ENCODE measurements around the gene DOCK6.
"Not testable (repeated sequence)": the region's sequence is repeated elsewhere in the genome, so short reads cannot be mapped to it uniquely, and the experiment has no call there.

DOCK6 gene

GRCh38 chr19:11197291-11198174 is 64.8 kb downstream of the DOCK6 start, which contains the start of gene KANK2:
TSS of gene KANK2 (minus strand) at chr19:11197545. CDS start at chr19:11194511, 3,034 bp downstream.
- DNase-seq = peak; percentile 83
- Mint-ChIP-seq H3K4me1 (peaks cover 21% of the 10 kb centered on the region), H3K27ac (peak within 1 kb of the TSS; percentile 16), H3K27me3 (peaks cover 49% of the 10 kb centered on the region), H3K36me3 (no peaks in the 10 kb centered on the region), H3K4me3 (peak within 1 kb of the TSS; percentile 77), H3K9me3 (no peaks in the 10 kb centered on the region)
- CTCF ChIA-PET = no interaction called here

DNA sequence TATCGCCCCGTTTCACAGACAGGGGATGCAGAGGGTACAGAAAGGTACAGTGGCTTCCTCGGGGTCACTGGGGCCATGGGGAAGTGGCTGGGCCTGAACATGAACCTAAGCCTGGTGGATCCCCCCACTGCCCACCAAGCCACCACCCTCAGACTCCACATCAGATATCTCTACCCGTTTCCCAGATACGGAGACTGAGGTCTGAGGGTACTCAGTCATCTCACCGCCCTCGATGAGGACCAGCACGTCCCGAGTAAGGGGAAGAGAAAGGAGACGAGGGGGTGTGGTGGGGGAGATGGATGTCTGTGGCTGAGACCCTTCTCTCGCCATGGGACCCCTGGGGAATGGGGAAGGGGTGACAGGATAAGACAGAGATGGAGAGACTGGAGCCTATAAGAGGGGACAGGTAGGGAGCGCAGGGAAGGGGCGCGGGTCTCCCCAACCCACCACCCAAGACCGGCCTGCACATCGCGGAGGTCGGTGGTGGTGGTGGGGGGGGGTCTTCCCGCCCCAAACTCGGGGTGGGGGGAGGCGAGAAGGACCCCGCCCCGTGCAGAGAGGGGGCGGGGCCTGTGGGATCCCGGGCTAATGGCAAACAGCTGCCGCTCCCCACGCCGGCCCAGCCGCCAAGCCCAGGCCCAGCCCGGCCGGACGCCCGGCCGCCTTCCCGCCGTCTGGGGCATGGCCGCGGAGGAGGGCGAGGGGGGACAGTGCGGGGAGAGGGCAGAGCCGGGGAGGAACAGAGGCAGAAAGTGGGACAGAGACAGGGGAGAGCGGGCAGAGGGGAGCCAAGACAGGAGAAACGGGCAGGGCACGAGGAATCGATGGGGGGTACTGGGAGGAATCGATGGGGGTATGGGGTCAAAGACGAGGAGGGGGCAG is 65.7 kb downstream of the DOCK6 start:
- Mint-ChIP-seq H3K36me3 (no peaks in the 10 kb centered on the region), H3K4me3 (peak overlapping the region; percentile 71), H3K27ac (peak overlapping the region; percentile 16), H3K27me3 (peaks cover 49% of the 10 kb centered on the region), H3K4me1 (peaks cover 21% of the 10 kb centered on the region), H3K9me3 (no peaks in the 10 kb centered on the region)
- CTCF ChIA-PET = no interaction called here
- peak; percentile 36 for DNase-seq

GRCh38 chr19:11195681-11196080 is 66.6 kb downstream of the DOCK6 start:
- Mint-ChIP-seq H3K27me3 (peaks cover 49% of the 10 kb centered on the region), H3K27ac (no peak overlapping the region), H3K4me3 (peak overlapping the region; percentile 1), H3K9me3 (no peaks in the 10 kb centered on the region), H3K4me1 (peaks cover 21% of the 10 kb centered on the region), H3K36me3 (no peaks in the 10 kb centered on the region)
- CTCF ChIA-PET = no interaction called here
- no peak for DNase-seq

- Mint-ChIP-seq H3K4me3 (peak overlapping the region; percentile 35), H3K9me3 (no peaks in the 10 kb centered on the region), H3K36me3 (no peaks in the 10 kb centered on the region), H3K27ac (peak overlapping the region; percentile 42), H3K4me1 (peaks cover 21% of the 10 kb centered on the region), H3K27me3 (peaks cover 44% of the 10 kb centered on the region)
- peak; percentile 46 for DNase-seq
- CTCF ChIA-PET = interaction anchor here (0.6 kb wide), 1 partner anchor 24 kb away, joined by 3 read pairs; no protein-coding TSS in a partner anchor
Observed at GRCh38 chr19:11194656-11195558, 67.4 kb downstream of the DOCK6 start.

DNA sequence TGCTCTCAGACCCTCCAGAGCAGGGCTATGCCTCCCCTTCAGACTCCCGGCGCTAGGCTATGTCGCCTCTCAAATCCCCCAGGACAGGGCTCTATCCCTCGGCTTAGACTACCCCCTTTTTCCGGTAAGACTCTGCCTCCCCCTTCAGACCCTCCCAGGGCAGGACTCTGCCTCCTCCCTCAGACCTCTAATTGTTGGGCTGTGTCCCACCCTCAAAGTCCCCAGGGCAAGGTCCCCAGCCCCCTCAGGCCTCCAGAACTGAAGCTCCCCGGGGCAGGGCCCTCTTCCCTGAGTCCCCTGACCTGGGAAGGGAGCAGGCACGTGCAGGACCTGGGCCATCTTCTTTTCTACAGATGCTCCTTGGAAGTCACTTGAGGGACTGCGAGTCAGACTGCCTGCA is 68.2 kb downstream of the DOCK6 start:
- CTCF ChIA-PET = no interaction called here
- no peak for DNase-seq
- Mint-ChIP-seq H3K36me3 (no peaks in the 10 kb centered on the region), H3K27me3 (peaks cover 39% of the 10 kb centered on the region), H3K4me3 (no peak overlapping the region), H3K4me1 (peaks cover 21% of the 10 kb centered on the region), H3K27ac (no peak overlapping the region), H3K9me3 (no peaks in the 10 kb centered on the region)

GRCh38 chr19:11192957-11193939 is 69.1 kb downstream of the DOCK6 start:
- DNase-seq = no peak
- Mint-ChIP-seq H3K4me1 (peaks cover 21% of the 10 kb centered on the region), H3K27me3 (peaks cover 29% of the 10 kb centered on the region), H3K36me3 (no peaks in the 10 kb centered on the region), H3K4me3 (no peak overlapping the region), H3K9me3 (no peaks in the 10 kb centered on the region), H3K27ac (no peak overlapping the region)
- CTCF ChIA-PET = no interaction called here

DNA sequence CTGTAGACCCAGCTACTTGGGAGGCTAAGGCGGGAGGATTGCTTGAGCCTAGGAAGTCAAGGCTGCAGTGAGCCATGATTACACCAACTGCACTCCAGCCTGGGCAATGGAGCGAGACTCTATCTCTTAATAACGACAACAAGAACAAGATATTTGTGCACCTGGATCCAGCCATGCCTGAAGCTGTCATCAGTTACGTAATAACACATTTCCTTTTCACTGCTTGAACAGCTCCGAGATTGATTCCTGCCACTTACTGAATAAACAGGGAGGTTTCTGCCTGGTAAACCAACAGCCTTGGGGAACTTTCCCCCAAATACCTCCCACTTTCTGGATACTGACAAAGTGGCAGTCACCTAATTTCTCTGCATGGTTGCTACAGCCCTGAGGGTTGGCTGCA is 70.4 kb downstream of the DOCK6 start:
- no peak overlapping the region for H3K27ac Mint-ChIP-seq
- DNase-seq = no peak
- no peaks in the 10 kb centered on the region for H3K36me3 Mint-ChIP-seq
- H3K9me3 Mint-ChIP-seq = no peaks in the 10 kb centered on the region
- H3K27me3 Mint-ChIP-seq = peaks cover 27% of the 10 kb centered on the region
- H3K4me3 Mint-ChIP-seq = no peak overlapping the region
- H3K4me1 Mint-ChIP-seq = peaks cover 16% of the 10 kb centered on the region
- CTCF ChIA-PET = no interaction called here

GRCh38 chr19:11191273-11191755 is 71.0 kb downstream of the DOCK6 start:
- Mint-ChIP-seq H3K4me3 (no peak overlapping the region), H3K27ac (no peak overlapping the region), H3K9me3 (no peaks in the 10 kb centered on the region), H3K4me1 (peaks cover 13% of the 10 kb centered on the region), H3K27me3 (peaks cover 28% of the 10 kb centered on the region), H3K36me3 (no peaks in the 10 kb centered on the region)
- no peak for DNase-seq
- CTCF ChIA-PET = interaction anchor here (1.1 kb wide), 1 partner anchor 106 kb away, joined by 3 read pairs; no protein-coding TSS in a partner anchor

DNA sequence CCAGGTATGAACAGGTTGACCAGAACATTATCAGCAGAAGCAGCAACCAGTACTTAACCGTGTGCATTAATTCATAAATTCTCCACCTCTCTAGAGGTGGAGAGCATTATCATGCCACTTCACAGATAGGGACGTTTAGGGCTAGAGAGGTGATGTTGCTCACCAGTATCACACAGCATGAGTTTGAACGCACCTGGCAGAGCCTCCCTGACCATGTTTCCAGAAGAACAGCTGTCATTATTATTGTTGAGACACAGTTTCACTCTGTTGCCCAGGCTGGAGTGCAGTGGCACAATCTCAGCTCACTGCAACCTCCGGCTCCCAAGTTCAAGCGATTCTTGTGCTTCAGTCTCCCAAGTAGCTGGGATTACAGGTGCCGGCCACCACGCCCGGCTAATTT is 71.8 kb downstream of the DOCK6 start:
- no peak for DNase-seq
- no peak overlapping the region for H3K4me3 Mint-ChIP-seq
- CTCF ChIA-PET = interaction anchor here (1.1 kb wide), 1 partner anchor 105 kb away, joined by 3 read pairs; no protein-coding TSS in a partner anchor
- no peaks in the 10 kb centered on the region for H3K9me3 Mint-ChIP-seq
- H3K4me1 Mint-ChIP-seq = peaks cover 7% of the 10 kb centered on the region
- peaks cover 25% of the 10 kb centered on the region for H3K27me3 Mint-ChIP-seq
- no peaks in the 10 kb centered on the region for H3K36me3 Mint-ChIP-seq
- no peak overlapping the region for H3K27ac Mint-ChIP-seq

GRCh38 chr19:11187441-11187840 is 74.9 kb downstream of the DOCK6 start:
- DNase-seq = no peak
- Mint-ChIP-seq H3K27me3 (peaks cover 18% of the 10 kb centered on the region), H3K36me3 (no peaks in the 10 kb centered on the region), H3K4me1 (no peaks in the 10 kb centered on the region), H3K27ac (no peak overlapping the region), H3K4me3 (no peak overlapping the region), H3K9me3 (no peaks in the 10 kb centered on the region)
- CTCF ChIA-PET = no interaction called here

GRCh38 chr19:11182994-11183393 is 79.3 kb downstream of the DOCK6 start:
- DNase-seq = no peak
- Mint-ChIP-seq H3K4me3 (no peak overlapping the region), H3K9me3 (no peaks in the 10 kb centered on the region), H3K36me3 (no peaks in the 10 kb centered on the region), H3K27me3 (peaks cover 28% of the 10 kb centered on the region), H3K4me1 (peaks cover 8% of the 10 kb centered on the region), H3K27ac (no peak overlapping the region)
- CTCF ChIA-PET = interaction anchor here (0.8 kb wide), 1 partner anchor 198 kb away, joined by 3 read pairs; no protein-coding TSS in a partner anchor

DNA sequence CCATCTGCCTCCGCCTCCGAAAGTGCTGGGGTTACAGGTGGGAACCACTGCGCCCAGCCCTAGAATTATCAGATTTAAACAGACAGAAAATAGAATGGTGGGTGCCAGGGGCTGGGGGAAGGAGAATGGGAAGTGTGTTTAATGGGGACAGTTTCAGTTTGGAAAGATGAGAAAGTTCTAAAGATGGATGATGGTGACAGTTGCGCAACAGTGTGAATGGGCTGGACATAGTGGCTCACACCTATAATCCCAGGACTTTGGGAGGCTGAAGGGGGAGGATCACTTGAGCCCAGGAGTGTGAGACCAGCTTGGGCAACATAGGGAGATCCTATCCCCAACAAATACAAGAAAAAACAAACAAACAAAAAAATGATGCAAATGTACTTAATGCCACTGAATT is 80.8 kb downstream of the DOCK6 start:
- H3K4me3 Mint-ChIP-seq = no peak overlapping the region
- peaks cover 8% of the 10 kb centered on the region for H3K4me1 Mint-ChIP-seq
- CTCF ChIA-PET = no interaction called here
- H3K36me3 Mint-ChIP-seq = no peaks in the 10 kb centered on the region
- no peaks in the 10 kb centered on the region for H3K9me3 Mint-ChIP-seq
- no peak for DNase-seq
- peaks cover 24% of the 10 kb centered on the region for H3K27me3 Mint-ChIP-seq
- no peak overlapping the region for H3K27ac Mint-ChIP-seq

DNA sequence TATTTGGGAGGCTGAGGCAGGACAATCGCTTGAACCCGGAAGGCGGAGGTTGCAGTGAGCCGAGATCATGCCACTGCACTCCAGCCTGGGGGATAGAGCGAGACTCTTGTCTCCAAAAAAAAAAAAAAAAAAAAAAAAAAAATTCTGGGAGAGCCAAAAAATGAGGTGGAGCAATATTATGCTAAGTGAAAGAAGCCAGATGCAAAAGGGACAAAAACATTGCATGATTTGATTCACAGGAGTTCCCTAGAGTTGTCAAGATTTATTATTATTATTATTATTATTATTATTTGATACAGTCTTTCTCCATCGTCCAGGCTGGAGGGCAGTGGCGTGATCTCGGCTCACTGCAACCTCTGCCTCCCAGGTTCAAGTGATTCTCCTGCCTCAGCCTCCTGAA is 81.3 kb downstream of the DOCK6 start:
- CTCF ChIA-PET, DNase-seq: not testable (repeated sequence)
- H3K27me3 Mint-ChIP-seq = peaks cover 22% of the 10 kb centered on the region

More for the DNA sequence above, 81.3 kb downstream of the DOCK6 start:
- H3K9me3 Mint-ChIP-seq, H3K4me1 Mint-ChIP-seq, H3K36me3 Mint-ChIP-seq, H3K4me3 Mint-ChIP-seq, H3K27ac Mint-ChIP-seq: not testable (repeated sequence)

Measured in activated naive CD4-positive, alpha-beta T cell treated with anti-CD3 and anti-CD28 coated beads, Interleukin-2, amount 10 ng/mL, durations not matched to agents 7 days and 5 days (primary cell).